ENCODE results near the gene MBD6.

MBD6 gene

DNA sequence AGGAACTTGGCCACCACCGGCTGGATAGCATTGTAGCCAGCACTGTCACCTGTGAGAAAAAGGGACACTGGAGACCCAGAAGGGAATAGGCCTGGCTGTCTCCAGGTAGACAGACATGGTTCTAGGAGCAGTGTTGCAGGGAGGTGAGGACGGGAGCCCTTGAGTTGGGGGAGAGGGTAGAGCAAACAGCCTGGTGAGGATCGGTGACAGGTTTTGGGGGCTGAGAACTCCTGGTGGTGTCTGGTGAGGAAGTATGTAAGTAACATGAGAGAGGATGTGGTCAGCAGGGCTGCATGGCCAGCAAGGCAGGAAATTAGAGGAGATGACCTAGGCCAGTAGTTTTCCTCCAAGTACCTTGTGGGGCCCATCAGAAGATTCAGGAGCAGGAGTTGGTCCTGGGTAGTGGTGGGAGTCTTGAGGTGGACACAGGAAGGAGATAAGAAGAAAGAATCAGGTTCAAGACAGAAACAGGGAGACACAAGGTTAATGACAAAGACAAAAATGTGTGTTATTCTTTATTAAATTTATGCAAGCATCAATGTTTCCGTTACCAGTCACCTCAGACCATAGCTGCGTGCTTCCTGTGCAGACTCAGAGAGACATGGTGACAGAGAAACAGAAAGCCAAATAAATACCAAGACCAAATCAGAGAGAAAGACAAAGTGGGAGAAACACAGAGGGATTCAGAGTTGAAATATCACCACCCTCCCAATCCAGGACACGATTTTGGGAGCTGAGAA, 43.1 kb upstream of the MBD6 start, which contains the start of gene ARHGAP9:
Gene ARHGAP9 (minus strand): TSS at position 491 of the 740 bp plus-strand sequence. CDS start 460 bp downstream, at position 31.
- TF ChIP-seq CTCF (IDR thresholded peaks at IDR 0.05; ENCODE audit: insufficient read depth, low read depth, low read length, missing control alignments) = no peak
- no peak within 1 kb of the TSS for H3K4me3 ChIP-seq (ENCODE audit: low read length)
- DNase-seq (ENCODE audit: low read depth) = no peak

DNA sequence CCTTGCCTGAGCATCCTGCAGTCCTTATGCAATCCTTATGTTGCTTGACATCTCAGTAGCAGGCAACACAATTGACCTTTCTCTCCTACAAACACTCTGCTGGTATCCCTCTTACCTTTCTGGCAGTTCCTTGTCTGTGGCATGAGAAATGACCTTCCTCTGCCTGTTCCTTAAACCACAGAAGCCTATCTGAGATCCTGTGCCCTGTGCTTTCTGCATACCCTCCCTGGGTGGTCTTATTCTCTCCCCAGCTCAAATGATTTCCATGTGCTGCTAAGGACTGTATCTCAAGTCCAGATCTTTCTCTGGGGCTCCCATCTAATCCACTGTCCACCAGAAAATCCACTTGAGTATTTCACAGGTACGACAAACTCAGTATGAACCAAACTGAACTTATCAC, 41.0 kb upstream of the MBD6 start:
- no peak for DNase-seq (ENCODE audit: low read depth)
- TF ChIP-seq CTCF (IDR thresholded peaks at IDR 0.05; ENCODE audit: insufficient read depth, low read depth, low read length, missing control alignments) = no peak
- H3K4me3 ChIP-seq (ENCODE audit: low read length) = no peak overlapping the region

- no peak for TF ChIP-seq CTCF (IDR thresholded peaks at IDR 0.05; ENCODE audit: insufficient read depth, low read depth, low read length, missing control alignments)
- H3K4me3 ChIP-seq (ENCODE audit: low read length) = no peak overlapping the region
- no peak for DNase-seq (ENCODE audit: low read depth)
Measured at GRCh38 chr12:57483466-57483865, 39.2 kb upstream of the MBD6 start.

GRCh38 chr12:57485695-57486094, 36.9 kb upstream of the MBD6 start:
- no peak for TF ChIP-seq CTCF (IDR thresholded peaks at IDR 0.05; ENCODE audit: insufficient read depth, low read depth, low read length, missing control alignments)
- no peak for DNase-seq (ENCODE audit: low read depth)
- no peak overlapping the region for H3K4me3 ChIP-seq (ENCODE audit: low read length)

- H3K4me3 ChIP-seq (ENCODE audit: low read length) = peak overlapping the region; percentile 28
- no peak for DNase-seq (ENCODE audit: low read depth)
- TF ChIP-seq CTCF (IDR thresholded peaks at IDR 0.05; ENCODE audit: insufficient read depth, low read depth, low read length, missing control alignments) = no peak
Measured at GRCh38 chr12:57487055-57487596, 35.5 kb upstream of the MBD6 start.

DNA sequence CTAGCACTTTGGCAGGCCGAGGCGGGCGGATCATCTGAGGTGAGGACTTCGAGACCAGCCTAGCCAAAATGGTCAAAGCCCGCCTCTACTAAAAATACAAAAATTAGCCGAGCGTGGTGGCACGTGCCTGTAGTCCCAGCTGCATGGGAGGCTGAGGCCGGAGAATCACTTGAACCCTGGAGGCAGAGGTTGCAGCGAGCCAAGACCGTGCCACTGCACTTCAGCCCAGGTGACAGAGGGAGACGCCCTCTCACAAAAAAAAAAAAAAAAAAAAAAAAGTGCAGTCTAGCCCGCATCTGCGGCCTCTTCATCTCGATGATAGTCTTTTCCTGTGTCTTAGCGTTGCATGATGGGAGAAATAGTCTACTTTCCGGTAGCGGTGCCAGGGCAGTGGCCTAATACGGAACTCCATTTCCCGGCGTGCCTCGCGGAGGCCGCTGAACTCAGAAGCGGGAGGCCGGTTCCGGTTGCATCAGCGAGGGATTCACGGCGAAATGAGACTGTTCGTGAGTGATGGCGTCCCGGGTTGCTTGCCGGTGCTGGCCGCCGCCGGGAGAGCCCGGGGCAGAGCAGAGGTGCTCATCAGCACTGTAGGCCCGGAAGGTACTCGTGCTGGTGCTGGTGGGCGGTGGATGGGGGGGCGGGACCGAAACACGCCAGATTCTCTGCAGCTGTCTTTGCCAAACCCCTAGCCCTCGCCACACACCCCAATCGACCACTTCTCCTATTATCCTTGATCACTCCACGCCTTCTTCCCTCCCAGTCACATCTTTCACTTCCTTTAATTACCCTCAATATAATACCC, 34.8 kb upstream of the MBD6 start, which contains the start of gene MARS1:
Gene MARS1 (plus strand): TSS at position 472 of the 805 bp plus-strand sequence. CDS start 23 bp downstream, at position 495.
- TF ChIP-seq CTCF (IDR thresholded peaks at IDR 0.05; ENCODE audit: insufficient read depth, low read depth, low read length, missing control alignments) = no peak
- peak; percentile 98 for DNase-seq (ENCODE audit: low read depth)
- peak within 1 kb of the TSS; percentile 90 for H3K4me3 ChIP-seq (ENCODE audit: low read length)

Measured in epithelial cell of esophagus (primary cell).